Mucosa of descending colon (tissue), 3 donors: Measurements from ENCODE around the gene GPR137. TPM values are rescaled to one million over a fixed set of nuclear protein-coding genes. Genes with fewer than 3 reads are reported as not detected.
A peak's percentile ranks its signal among the peaks of the same experiment; 100 is the strongest.
"Not testable (repeated sequence)": the region's sequence is repeated elsewhere in the genome, so short reads cannot be mapped to it uniquely, and the experiment has no call there.

Experiments used
- ATAC-seq: fragments of 200-7000 bp; cut with Tn5 transposase; one replicate; pipeline ENCODE4 v1.9.1; 2020; ENCODE audit warnings: mild to moderate bottlenecking, moderate library complexity
- DNase-seq, 3 donors: peaks; one replicate each; pipeline ENCODE4 v3.0.0-alpha.2; 2020
- H3K36me3 ChIP-seq: fragments of 200-600 bp; one replicate; pipeline ENCODE4 v1.8.0; 2021; ENCODE audit warnings: low read depth, mild to moderate bottlenecking
- H3K4me1 ChIP-seq: fragments of 200-600 bp; one replicate; pipeline ENCODE4 v1.8.0; 2021; ENCODE audit warnings: low read depth, mild to moderate bottlenecking
- H3K4me3 ChIP-seq: fragments of 200-600 bp; one replicate; pipeline ENCODE4 v1.8.0; 2021; ENCODE audit warnings: mild to moderate bottlenecking
- H3K9me3 ChIP-seq: fragments of 200-600 bp; one replicate; pipeline ENCODE4 v1.8.0; 2021; ENCODE audit warnings: mild to moderate bottlenecking
- CTCF ChIP-seq: fragments of 200-600 bp; IDR thresholded peaks from one replicate; pipeline ENCODE4 v1.8.0; 2022; ENCODE audit warnings: antibody characterized with exemption, mild to moderate bottlenecking
- intact Hi-C, 2 donors: fragments of 100-400 bp; cut with DNase I in 1 of 2; cut with micrococcal nuclease in 1 of 2; formaldehyde crosslinking; loops; one replicate each; pipeline versions ENCODE4 v1.11.0 to v1.11.1; 2022; cut with DNase I, micrococcal nuclease
- total RNA-seq, 3 donors: library from RNA; stranded (reverse); fragmentation: NEBNext Ultra II Directional in 2 of 3; extraction: Animal tissue kit (Norgen Biotek cat#: 25700) in 2 of 3; gene quantifications; one replicate each; pipeline versions ENCODE4 v1.2.1 to v1.2.4, GENCODE V29; 2021 to 2023
- donor health status: DM: no; HTN: no; CAD: no; lungs with moderate emphysema.
- donor health status: DM: no; HTN: no; CAD: no.
- donor health status: DM: no; HTN: yes; CAD: no.

GPR137 gene
- total RNA-seq, 3 donors from 2014 or later, result 31.2 to 46.7 (median 40.6) TPM

GRCh38 chr11:64246621-64246870 is 39.1 kb upstream of the GPR137 start:
- DNase-seq, H3K36me3 ChIP-seq, H3K9me3 ChIP-seq: not testable (repeated sequence)
- intact Hi-C loops, result loop anchor here in 1 of 2 donors (10.0 kb wide), 1 partner anchor 62 kb away; the partner anchor contains the start of gene STIP1
- H3K4me1 ChIP-seq, result peaks cover 30% of the 10 kb centered on the region
- ATAC-seq, result peak; percentile 1
- peak overlapping the region; percentile 44 for H3K4me3 ChIP-seq
- peak; percentile 8 for TF ChIP-seq CTCF

- no peaks in the 10 kb centered on the region for H3K9me3 ChIP-seq
Observed at GRCh38 chr11:64246871-64247728, 38.5 kb upstream of the GPR137 start, which contains the start of gene PPP1R14B. PPP1R14B (minus strand) TSS chr11:64246943; CDS start chr11:64246673, 270 bp downstream.

GRCh38 chr11:64247729-64248531 is 37.7 kb upstream of the GPR137 start:
- no peak for ATAC-seq
- H3K4me3 ChIP-seq, result no peak overlapping the region
- peaks cover 30% of the 10 kb centered on the region for H3K4me1 ChIP-seq
- no peaks in the 10 kb centered on the region for H3K36me3 ChIP-seq
- no peak for TF ChIP-seq CTCF
- DNase-seq, result peak in 1 of 3 donors; percentile 20
- intact Hi-C loops, result loop anchor here in 1 of 2 donors (10.0 kb wide), 1 partner anchor 63 kb away; the partner anchor contains the start of gene STIP1
- H3K9me3 ChIP-seq, result no peaks in the 10 kb centered on the region

More at GRCh38 chr11:64246871-64247728, 38.5 kb upstream of the GPR137 start, which contains the start of gene PPP1R14B:
- no peak for TF ChIP-seq CTCF
- peak within 1 kb of the TSS; percentile 44 for H3K4me3 ChIP-seq
- peak; percentile 69 for ATAC-seq
- intact Hi-C loops, result loop anchor here in 1 of 2 donors (10.0 kb wide), 1 partner anchor 62 kb away; the partner anchor contains the start of gene STIP1
- DNase-seq, result peak; percentile 92 to 94 (median 94)
- H3K4me1 ChIP-seq, result peaks cover 30% of the 10 kb centered on the region
- H3K36me3 ChIP-seq, result no peaks in the 10 kb centered on the region

- intact Hi-C loops, result loop anchor here in 1 of 2 donors (10.0 kb wide), 1 partner anchor 64 kb away; the partner anchor contains the start of gene STIP1
- TF ChIP-seq CTCF, result no peak
- Histone ChIP-seq H3K4me1 (peaks cover 30% of the 10 kb centered on the region), H3K4me3 (no peak overlapping the region), H3K36me3 (no peaks in the 10 kb centered on the region), H3K9me3 (no peaks in the 10 kb centered on the region)
- DNase-seq (peak in 2 of 3 donors; percentile 47 to 63), ATAC-seq (no peak)
Observed at GRCh38 chr11:64248578-64248977, 37.1 kb upstream of the GPR137 start.

GRCh38 chr11:64249038-64249437 is 36.6 kb upstream of the GPR137 start:
- H3K36me3 ChIP-seq, result no peaks in the 10 kb centered on the region
- H3K4me1 ChIP-seq, result peaks cover 28% of the 10 kb centered on the region
- no peak for TF ChIP-seq CTCF
- no peaks in the 10 kb centered on the region for H3K9me3 ChIP-seq
- ATAC-seq, result no peak
- no peak overlapping the region for H3K4me3 ChIP-seq
- intact Hi-C loops, result loop anchor here in 1 of 2 donors (10.0 kb wide), 1 partner anchor 64 kb away; the partner anchor contains the start of gene STIP1
- peak in 1 of 3 donors; percentile 44 for DNase-seq
